SU-DHL-6 (cell line): ENCODE measurements around the gene HMCN2.

Experiments used
- CTCF ChIP-seq: fragments of 200-600 bp; sonication (generic); IDR thresholded peaks from one replicate; pipeline ENCODE4 v1.5.1; 2017; ENCODE audit warnings: antibody characterized with exemption, mild to moderate bottlenecking, low read length, moderate library complexity; ENCODE audit not compliant: insufficient read depth, poor library complexity, severe bottlenecking
- EZH2phosphoT487 ChIP-seq: fragments of 200-600 bp; sonication (generic), shearing (Covaris generic); conservative IDR thresholded peaks from 2 replicates; pipeline ENCODE4 v1.6.1; 2018; ENCODE audit warnings: mild to moderate bottlenecking, antibody characterized with exemption, low read length, moderate library complexity, mixed read lengths

- no peak for TF ChIP-seq CTCF
- no peak for TF ChIP-seq EZH2phosphoT487
Measured at GRCh38 chr9:130234340-130235260, 31.0 kb upstream of the HMCN2 start.
